NCI-H2196 (cell line): ENCODE results near the gene GET4.

ENCODE experiments used
- DNase-seq: peaks from one replicate; lab custom pipeline; 2025; ENCODE audit not compliant: unreplicated experiment; lab: John Stamatoyannopoulos, UW

GET4 gene

GRCh38 chr7:885261-885892 lies 9.0 kb downstream of the GET4 start:
- DNase-seq, result no peak

DNA sequence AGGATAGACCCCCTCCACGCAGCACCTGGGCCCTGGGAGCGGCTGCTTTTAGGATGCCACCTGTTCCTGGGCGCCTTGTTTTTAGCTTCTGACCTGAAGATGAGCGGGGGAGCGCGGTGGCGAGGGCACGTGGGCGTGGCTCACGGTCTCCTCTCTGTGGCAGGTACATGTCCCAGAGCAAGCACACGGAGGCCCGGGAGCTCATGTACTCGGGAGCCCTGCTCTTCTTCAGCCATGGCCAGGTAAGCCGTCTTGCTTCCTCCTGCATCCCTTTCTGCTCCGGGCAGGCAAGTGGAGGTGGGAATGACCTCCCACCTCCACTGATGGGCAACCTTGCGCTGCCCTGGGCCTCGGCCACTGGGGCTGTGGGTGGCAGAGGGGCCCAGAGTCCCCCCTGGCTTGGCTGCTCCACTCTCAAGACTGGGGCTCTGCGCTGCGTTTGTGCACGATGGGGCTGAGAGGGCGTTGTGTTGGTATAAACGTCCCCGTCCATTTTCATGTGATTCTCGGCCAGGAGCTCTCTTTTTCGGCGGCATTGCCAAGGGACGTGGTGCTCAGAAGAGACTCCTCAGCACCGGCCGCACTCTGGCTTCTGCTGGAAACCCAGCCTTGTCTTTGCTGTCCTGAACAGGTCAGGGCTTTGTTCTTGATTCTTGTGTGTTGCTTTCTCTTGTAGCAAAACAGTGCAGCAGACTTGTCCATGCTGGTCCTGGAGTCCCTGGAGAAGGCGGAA lies 9.7 kb downstream of the GET4 start:
- no peak for DNase-seq

GRCh38 chr7:886626-887487 lies 10.5 kb downstream of the GET4 start:
- no peak for DNase-seq

GRCh38 chr7:887488-887820 lies 11.1 kb downstream of the GET4 start:
- no peak for DNase-seq

DNA sequence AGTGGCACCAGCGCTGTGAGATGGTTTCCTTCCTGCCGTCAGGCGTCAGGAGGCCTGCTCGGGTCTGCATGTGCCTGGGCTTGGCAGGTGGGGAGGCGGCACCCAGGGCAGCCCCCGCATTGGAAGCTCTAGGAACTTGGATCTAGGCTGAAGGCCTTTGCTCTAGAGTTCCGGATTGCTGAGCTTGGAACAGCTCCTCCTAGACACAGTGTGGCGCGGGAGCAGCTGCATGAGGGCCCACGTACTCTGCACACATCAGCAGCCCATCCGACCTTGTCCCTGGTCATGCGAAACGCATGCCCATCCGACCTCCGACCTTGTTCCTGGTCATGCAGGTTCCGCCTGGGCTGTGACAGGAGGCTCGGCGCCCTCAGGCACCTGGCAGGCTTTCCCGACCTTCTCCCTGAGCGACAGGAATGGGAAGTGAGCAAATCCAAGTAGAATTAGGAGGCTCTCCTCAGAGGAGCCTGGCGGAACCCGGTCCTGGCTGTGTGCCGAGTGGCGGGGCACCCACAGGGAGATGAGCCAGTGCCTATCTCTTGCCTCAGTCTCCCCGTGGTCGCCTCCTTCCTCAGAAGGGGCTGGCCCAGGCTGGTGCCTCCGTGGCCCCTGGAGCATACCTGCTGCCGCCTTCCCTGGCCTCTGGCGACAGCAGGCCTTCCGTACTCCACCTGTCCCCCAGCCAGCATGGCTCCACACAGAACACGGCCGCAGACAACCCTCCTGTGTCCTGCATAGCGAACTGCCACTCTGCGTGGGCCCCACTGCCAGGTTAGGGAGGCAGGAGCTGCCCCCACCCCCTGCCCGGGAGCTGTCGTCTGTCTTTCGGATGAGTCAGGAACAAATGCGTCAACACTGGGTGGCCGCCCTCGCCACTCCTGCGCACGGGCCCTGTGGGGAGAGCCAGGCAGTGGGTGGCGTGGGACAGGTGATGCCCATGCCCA lies 12.0 kb downstream of the GET4 start:
- no peak for DNase-seq

GRCh38 chr7:889025-889390 lies 12.7 kb downstream of the GET4 start:
- no peak for DNase-seq

GRCh38 chr7:889391-889790 lies 13.0 kb downstream of the GET4 start:
- DNase-seq, result no peak

DNA sequence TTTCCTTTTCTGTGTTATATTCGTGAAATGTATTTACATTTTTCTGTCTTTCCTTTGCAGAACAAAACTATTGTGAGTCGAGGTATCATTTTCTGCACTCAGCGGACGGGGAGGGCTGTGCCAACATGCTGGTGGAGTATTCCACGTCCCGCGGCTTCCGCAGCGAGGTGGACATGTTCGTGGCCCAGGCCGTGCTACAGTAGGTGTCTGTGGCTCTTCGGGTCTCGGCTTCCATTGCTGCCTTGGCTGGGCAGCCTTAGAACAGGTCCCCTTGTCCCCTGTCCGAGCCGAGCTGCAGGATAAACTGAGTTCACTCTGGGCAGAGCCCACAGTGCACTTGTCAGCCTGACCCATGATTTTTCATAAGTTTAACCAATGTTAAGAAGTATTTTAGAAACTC lies 14.5 kb downstream of the GET4 start:
- no peak for DNase-seq

DNA sequence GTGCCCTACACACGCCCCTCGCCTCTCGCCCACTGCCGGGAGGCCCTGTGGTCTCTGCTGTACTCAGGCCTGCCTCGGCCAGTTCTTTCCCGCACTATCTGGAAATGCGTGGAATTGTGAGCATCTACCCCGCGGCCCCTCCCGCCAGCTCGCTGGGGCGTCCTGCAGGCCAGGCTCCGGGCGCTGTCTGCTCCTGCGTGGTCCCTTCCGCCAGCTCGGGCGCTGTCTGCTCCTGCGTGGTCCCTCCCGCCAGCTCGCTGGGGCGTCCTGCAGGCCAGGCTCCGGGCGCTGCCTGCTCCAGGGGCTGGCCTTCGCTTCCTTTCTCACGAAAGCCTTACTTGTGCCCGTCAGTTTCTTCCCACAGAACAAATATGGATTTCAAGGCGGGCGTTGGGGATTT lies 14.9 kb downstream of the GET4 start:
- DNase-seq, result no peak

DNA sequence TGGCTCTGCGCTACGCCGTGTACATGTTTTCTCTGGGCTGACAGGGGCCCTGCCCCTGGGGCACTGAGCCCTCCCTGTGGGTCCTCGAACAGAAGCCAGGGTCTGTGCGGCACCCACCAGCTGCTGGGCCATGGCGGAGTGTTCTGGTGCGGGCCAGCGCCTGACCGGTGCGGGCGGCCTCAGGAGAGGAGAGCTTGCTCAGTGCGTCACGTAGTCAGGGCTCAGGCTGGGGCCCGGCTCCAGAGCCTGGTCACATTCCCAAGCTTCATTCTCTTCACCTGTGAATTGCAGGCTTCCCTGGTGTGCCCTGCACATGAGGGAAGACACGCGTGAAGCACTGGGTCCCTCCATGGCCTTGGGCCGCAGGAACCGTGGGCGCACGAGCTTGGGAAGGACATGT lies 15.5 kb downstream of the GET4 start:
- no peak for DNase-seq

- no peak for DNase-seq
Measured at GRCh38 chr7:892648-893593, 16.6 kb downstream of the GET4 start.

DNA sequence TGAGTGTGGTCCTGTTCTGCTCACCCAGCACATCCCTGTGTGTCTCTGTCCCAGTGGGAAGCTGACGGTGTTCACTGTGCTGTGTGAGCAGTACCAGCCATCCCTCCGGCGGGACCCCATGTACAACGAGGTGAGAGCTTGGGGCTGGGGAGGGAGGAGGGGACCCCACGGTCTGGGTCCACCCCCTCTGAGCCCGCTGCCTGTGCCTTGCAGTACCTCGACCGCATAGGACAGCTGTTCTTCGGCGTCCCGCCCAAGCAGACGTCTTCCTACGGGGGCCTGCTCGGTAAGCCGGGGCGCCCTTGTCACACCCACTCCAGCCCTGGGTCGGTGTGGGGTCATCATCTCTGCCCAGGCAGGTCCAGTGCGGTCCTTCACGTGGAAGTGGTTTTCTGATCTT lies 17.3 kb downstream of the GET4 start:
- DNase-seq, result no peak

- DNase-seq, result no peak
Measured at GRCh38 chr7:894164-894867, 18.0 kb downstream of the GET4 start.

- no peak for DNase-seq
Measured at GRCh38 chr7:894927-895450, 18.6 kb downstream of the GET4 start.

DNA sequence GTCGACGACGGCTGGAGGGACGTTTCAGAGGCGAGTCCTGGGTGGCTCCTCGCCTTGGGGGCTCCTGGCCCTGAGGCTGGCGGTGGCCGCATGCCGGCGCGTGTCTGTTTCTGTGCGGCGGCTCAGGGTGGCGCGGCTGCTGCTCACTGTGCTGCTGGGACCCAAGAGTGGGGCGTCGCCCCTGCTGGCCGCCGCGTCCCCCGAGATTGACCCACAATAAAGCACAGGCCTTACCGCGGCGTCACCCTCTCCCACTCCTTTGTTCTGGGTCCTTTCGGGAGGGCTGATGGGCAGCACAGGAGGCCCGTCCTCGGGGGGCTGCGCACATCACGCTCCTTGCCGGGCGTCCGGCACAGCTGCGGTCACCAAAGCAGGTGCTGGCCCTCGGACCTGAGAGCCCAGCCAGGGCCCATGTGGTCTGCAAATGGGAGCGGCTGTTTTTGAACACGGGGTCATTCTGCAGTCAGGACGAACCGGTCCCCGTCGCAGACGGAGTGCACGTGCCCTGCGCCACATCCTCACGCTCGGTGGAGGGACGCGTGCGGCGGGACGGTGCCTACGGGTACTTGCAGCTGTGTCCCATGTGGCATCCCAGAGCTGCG lies 19.2 kb downstream of the GET4 start:
- no peak for DNase-seq

GRCh38 chr7:896346-897075 lies 20.2 kb downstream of the GET4 start:
- DNase-seq, result no peak

DNA sequence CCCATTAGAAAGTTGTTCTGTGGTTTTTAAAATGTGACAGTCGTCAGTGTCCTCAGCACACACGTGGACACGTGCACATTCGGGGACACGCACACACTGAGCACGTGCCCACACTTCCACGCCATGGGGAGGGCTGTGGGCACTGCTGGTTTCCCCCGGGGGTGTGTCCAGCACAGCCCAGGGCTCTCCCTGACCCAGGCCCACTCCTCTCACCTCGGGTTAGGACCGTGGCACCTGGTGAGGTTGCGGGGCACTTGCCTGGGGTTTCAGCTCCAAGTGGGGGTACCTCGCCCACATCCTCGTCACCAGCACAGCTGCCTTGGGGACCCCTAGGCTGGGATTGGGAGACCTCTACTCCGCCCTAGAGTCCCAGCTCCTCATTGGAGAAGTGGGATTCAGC lies 20.7 kb downstream of the GET4 start:
- DNase-seq, result no peak

DNA sequence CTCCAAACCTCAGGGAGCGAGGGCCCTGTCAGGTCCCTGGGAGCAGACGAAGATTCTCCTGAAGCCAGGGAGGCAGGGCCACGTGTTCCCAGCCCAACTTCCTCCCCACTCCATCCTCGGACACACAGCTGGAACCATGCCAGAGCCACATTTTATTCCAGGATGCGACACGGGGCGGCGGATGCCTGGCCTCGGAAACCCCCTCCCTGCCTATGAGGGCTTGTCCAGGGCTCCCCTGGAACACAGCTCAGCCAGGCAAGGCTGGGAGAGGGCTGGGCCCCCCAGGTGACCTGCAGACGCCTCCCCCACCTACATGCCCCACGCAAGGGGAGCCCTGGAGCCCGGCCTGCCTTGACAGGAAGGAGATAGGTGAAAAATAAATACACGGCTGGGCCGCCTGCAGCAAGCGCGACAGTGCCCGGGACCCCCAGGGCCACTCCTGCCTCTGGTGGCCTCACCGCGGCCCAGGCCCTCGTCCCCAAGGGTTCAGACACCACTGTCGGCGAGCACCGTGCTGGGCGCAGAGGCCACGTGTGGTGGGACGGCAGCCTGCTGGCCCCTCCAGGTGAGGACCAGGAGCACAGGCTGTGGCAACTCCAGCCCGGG lies 21.5 kb downstream of the GET4 start:
- DNase-seq, result no peak
